Activated CD8-positive, alpha-beta memory T cell treated with anti-CD3 and anti-CD28 coated beads, Interleukin-2, amount 10 ng/mL, durations not matched to agents 7 days and 5 days (primary cell): ENCODE data around the gene HBA2. TPM values are rescaled to one million over a fixed set of nuclear protein-coding genes. Genes with fewer than 3 reads are reported as not detected.
A peak's percentile ranks its signal among the peaks of the same experiment; 100 is the strongest.
"Not testable (repeated sequence)": the region's sequence is repeated elsewhere in the genome, so short reads cannot be mapped to it uniquely, and the experiment has no call there.

Experiments used
- ATAC-seq: fragments of 150-1000 bp; cut with Tn5 transposase; one replicate; pipeline ENCODE4 v1.10.0; 2021; ENCODE audit warnings: moderate library complexity
- CTCF ChIA-PET: fragments of 350-600 bp; sonication (Branson Sonifier 250); formaldehyde crosslinking; loops from one replicate; lab custom pipeline; 2021; ENCODE audit warnings: antibody characterized with exemption; lab: Charles Lee
- DNase-seq: peaks from one replicate; pipeline ENCODE4 v3.0.0-alpha.2; 2020
- H3K27ac Mint-ChIP-seq: one replicate; pipeline ENCODE4 v1.8.0; 2021; ENCODE audit warnings: mild to moderate bottlenecking, mixed read lengths
- H3K27me3 Mint-ChIP-seq: one replicate; pipeline ENCODE4 v1.8.0; 2021; ENCODE audit warnings: mixed read lengths
- H3K36me3 Mint-ChIP-seq: one replicate; pipeline ENCODE4 v1.8.0; 2021; ENCODE audit warnings: mild to moderate bottlenecking, mixed read lengths
- H3K4me1 Mint-ChIP-seq: one replicate; pipeline ENCODE4 v1.8.0; 2021; ENCODE audit warnings: mixed read lengths
- H3K4me3 Mint-ChIP-seq: one replicate; pipeline ENCODE4 v1.8.0; 2021; ENCODE audit warnings: mild to moderate bottlenecking, moderate library complexity, mixed read lengths
- H3K9me3 Mint-ChIP-seq: one replicate; pipeline ENCODE4 v1.8.0; 2022; ENCODE audit warnings: low read depth, mixed read lengths
- total RNA-seq, 2 experiments: library from RNA; stranded (reverse); gene quantifications; one replicate each; pipeline ENCODE4 v1.2.3, GENCODE V29; 2021

Gene HBA2
- total RNA-seq, 2 experiments from 2014 or later: not detected

DNA sequence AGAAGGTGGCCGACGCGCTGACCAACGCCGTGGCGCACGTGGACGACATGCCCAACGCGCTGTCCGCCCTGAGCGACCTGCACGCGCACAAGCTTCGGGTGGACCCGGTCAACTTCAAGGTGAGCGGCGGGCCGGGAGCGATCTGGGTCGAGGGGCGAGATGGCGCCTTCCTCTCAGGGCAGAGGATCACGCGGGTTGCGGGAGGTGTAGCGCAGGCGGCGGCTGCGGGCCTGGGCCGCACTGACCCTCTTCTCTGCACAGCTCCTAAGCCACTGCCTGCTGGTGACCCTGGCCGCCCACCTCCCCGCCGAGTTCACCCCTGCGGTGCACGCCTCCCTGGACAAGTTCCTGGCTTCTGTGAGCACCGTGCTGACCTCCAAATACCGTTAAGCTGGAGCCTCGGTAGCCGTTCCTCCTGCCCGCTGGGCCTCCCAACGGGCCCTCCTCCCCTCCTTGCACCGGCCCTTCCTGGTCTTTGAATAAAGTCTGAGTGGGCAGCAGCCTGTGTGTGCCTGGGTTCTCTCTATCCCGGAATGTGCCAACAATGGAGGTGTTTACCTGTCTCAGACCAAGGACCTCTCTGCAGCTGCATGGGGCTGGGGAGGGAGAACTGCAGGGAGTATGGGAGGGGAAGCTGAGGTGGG, 657 bp downstream of the HBA2 start:
- CTCF ChIA-PET, H3K4me3 Mint-ChIP-seq, H3K4me1 Mint-ChIP-seq, H3K36me3 Mint-ChIP-seq, H3K27ac Mint-ChIP-seq, DNase-seq, ATAC-seq, H3K9me3 Mint-ChIP-seq: not testable (repeated sequence)
- H3K27me3 Mint-ChIP-seq: peaks cover 71% of the 10 kb centered on the region

GRCh38 chr16:173928-174769, 1.5 kb downstream of the HBA2 start:
- H3K27me3 Mint-ChIP-seq: peaks cover 68% of the 10 kb centered on the region
- CTCF ChIA-PET: interaction anchor here (1.5 to 1.6 kb wide), 2 partner anchors 56 to 67 kb away, joined by 3 to 7 read pairs; no protein-coding TSS in a partner anchor
- H3K36me3 Mint-ChIP-seq, H3K27ac Mint-ChIP-seq, H3K4me1 Mint-ChIP-seq, DNase-seq, ATAC-seq, H3K9me3 Mint-ChIP-seq, H3K4me3 Mint-ChIP-seq: not testable (repeated sequence)

GRCh38 chr16:175011-175949, 2.6 kb downstream of the HBA2 start:
- CTCF ChIA-PET: interaction anchor here (1.5 to 1.6 kb wide), 2 partner anchors 57 to 68 kb away, joined by 3 to 7 read pairs; no protein-coding TSS in a partner anchor
- no peak overlapping the region for H3K4me3 Mint-ChIP-seq
- H3K36me3 Mint-ChIP-seq: no peaks in the 10 kb centered on the region
- peaks cover 10% of the 10 kb centered on the region for H3K4me1 Mint-ChIP-seq
- H3K9me3 Mint-ChIP-seq: no peaks in the 10 kb centered on the region
- DNase-seq (no peak), ATAC-seq (no peak)
- H3K27me3 Mint-ChIP-seq: peaks cover 67% of the 10 kb centered on the region
- no peak overlapping the region for H3K27ac Mint-ChIP-seq

GRCh38 chr16:176006-176405, 3.3 kb downstream of the HBA2 start:
- H3K4me1 Mint-ChIP-seq, ATAC-seq, CTCF ChIA-PET, H3K36me3 Mint-ChIP-seq, H3K9me3 Mint-ChIP-seq, DNase-seq, H3K27ac Mint-ChIP-seq, H3K4me3 Mint-ChIP-seq: not testable (repeated sequence)
- peaks cover 64% of the 10 kb centered on the region for H3K27me3 Mint-ChIP-seq

- H3K27me3 Mint-ChIP-seq: peaks cover 60% of the 10 kb centered on the region
- not testable (repeated sequence) for H3K36me3 Mint-ChIP-seq
- CTCF ChIA-PET: interaction anchor here (1.3 kb wide), 1 partner anchor 70 kb away, joined by 5 read pairs; no protein-coding TSS in a partner anchor
These were observed 4.1 kb downstream of the HBA2 start, which contains the start of gene HBA1 for GRCh38 chr16:176477-177382. Gene HBA1 (plus strand): TSS chr16:176680. CDS start chr16:176717, 37 bp downstream.

GRCh38 chr16:177394-177822, 4.7 kb downstream of the HBA2 start:
- DNase-seq: no peak
- CTCF ChIA-PET: interaction anchor here (1.3 kb wide), 1 partner anchor 70 kb away, joined by 5 read pairs; no protein-coding TSS in a partner anchor
- peaks cover 58% of the 10 kb centered on the region for H3K27me3 Mint-ChIP-seq
- H3K36me3 Mint-ChIP-seq: no peaks in the 10 kb centered on the region
- peaks cover 11% of the 10 kb centered on the region for H3K4me1 Mint-ChIP-seq
- H3K27ac Mint-ChIP-seq: no peak overlapping the region
- ATAC-seq: no peak
- no peaks in the 10 kb centered on the region for H3K9me3 Mint-ChIP-seq
- no peak overlapping the region for H3K4me3 Mint-ChIP-seq

More at GRCh38 chr16:176477-177382, 4.1 kb downstream of the HBA2 start, which contains the start of gene HBA1:
- H3K27ac Mint-ChIP-seq, DNase-seq, H3K4me3 Mint-ChIP-seq, H3K9me3 Mint-ChIP-seq: not testable (repeated sequence)
- H3K4me1 Mint-ChIP-seq: peaks cover 11% of the 10 kb centered on the region
- peak; percentile 63 for ATAC-seq

DNA sequence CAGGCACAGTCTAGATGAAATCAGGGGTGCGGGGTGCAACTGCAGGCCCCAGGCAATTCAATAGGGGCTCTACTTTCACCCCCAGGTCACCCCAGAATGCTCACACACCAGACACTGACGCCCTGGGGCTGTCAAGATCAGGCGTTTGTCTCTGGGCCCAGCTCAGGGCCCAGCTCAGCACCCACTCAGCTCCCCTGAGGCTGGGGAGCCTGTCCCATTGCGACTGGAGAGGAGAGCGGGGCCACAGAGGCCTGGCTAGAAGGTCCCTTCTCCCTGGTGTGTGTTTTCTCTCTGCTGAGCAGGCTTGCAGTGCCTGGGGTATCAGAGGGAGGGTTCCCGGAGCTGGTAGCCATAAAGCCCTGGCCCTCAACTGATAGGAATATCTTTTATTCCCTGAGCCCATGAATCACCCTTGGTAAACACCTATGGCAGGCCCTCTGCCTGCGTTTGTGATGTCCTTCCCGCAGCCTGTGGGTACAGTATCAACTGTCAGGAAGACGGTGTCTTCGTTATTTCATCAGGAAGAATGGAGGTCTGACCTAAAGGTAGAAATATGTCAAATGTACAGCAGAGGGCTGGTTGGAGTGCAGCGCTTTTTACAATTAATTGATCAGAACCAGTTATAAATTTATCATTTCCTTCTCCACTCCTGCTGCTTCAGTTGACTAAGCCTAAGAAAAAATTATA, 5.4 kb downstream of the HBA2 start:
- Mint-ChIP-seq H3K27ac (no peak overlapping the region), H3K27me3 (peaks cover 58% of the 10 kb centered on the region), H3K4me1 (peaks cover 11% of the 10 kb centered on the region), H3K9me3 (no peaks in the 10 kb centered on the region), H3K4me3 (no peak overlapping the region), H3K36me3 (no peaks in the 10 kb centered on the region)
- no peak for DNase-seq
- ATAC-seq: no peak
- CTCF ChIA-PET: interaction anchor here (1.3 kb wide), 1 partner anchor 71 kb away, joined by 5 read pairs; no protein-coding TSS in a partner anchor

DNA sequence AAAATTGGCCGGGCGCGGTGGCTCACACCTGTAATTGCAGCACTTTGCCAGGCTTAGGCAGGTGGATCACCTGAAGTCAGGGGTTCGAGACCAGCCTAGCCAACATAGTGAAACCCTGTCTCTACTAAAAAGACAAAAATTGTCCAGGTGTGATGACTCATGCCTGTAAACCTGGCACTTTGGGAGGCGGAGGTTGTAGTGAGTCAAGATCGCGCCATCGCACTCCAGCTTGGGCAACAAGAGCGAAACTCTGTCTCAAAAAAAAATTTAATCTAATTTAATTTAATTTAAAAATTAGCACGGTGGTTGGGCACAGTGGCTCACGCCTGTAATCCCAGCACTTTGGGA, 6.0 kb downstream of the HBA2 start:
- Mint-ChIP-seq H3K36me3 (no peaks in the 10 kb centered on the region), H3K4me3 (no peak overlapping the region), H3K9me3 (no peaks in the 10 kb centered on the region), H3K4me1 (peaks cover 7% of the 10 kb centered on the region), H3K27ac (no peak overlapping the region), H3K27me3 (peaks cover 53% of the 10 kb centered on the region)
- CTCF ChIA-PET: no interaction called here
- ATAC-seq (no peak), DNase-seq (no peak)

GRCh38 chr16:179211-180092, 6.8 kb downstream of the HBA2 start:
- Mint-ChIP-seq H3K27ac (no peak overlapping the region), H3K4me3 (no peak overlapping the region), H3K9me3 (no peaks in the 10 kb centered on the region), H3K4me1 (peaks cover 7% of the 10 kb centered on the region), H3K36me3 (no peaks in the 10 kb centered on the region), H3K27me3 (peaks cover 46% of the 10 kb centered on the region)
- DNase-seq (no peak), ATAC-seq (no peak)
- CTCF ChIA-PET: interaction anchor here (1.0 to 4.5 kb wide), 3 partner anchors 9 to 83 kb away, joined by 3 to 39 read pairs (median 8); no protein-coding TSS in a partner anchor

GRCh38 chr16:180101-180675, 7.5 kb downstream of the HBA2 start, which contains the start of gene HBQ1:
Gene HBQ1 (plus strand): TSS chr16:180459. CDS start chr16:180487, 28 bp downstream.
- no peak within 1 kb of the TSS for H3K4me3 Mint-ChIP-seq
- CTCF ChIA-PET: interaction anchor here (0.7 to 4.5 kb wide), 8 partner anchors 9 to 175 kb away, joined by 3 to 39 read pairs (median 4); partner anchors contain the start of genes NPRL3, POLR3K and SNRNP25
- DNase-seq (no peak), ATAC-seq (no peak)
- H3K36me3 Mint-ChIP-seq: peaks cover 2% of the 10 kb centered on the region
- no peak within 1 kb of the TSS for H3K27ac Mint-ChIP-seq
- H3K9me3 Mint-ChIP-seq: no peaks in the 10 kb centered on the region
- peaks cover 7% of the 10 kb centered on the region for H3K4me1 Mint-ChIP-seq
- H3K27me3 Mint-ChIP-seq: peaks cover 39% of the 10 kb centered on the region
